Heart left ventricle (tissue), 16 donors: ENCODE measurements around the gene MYG1. TPM values are rescaled to one million over a fixed set of nuclear protein-coding genes. Genes with fewer than 3 reads are reported as not detected.

Experiments
- ATAC-seq, 4 donors: fragments of 200-7000 bp; cut with Tn5 transposase; one replicate each; pipeline ENCODE4 v1.9.1; 2020 to 2022; ENCODE audit warnings: moderate library complexity in 4 of 4, mild to moderate bottlenecking in 3 of 4, moderate number of reproducible peaks in 1 of 4
- DNase-seq, 5 donors: peaks; one replicate each; pipeline ENCODE4 v3.0.0-alpha.2; 2020
- H3K27ac ChIP-seq, 12 donors: fragments of 200-600 bp; sonication (generic) in 4 of 12; one replicate each; pipeline versions ENCODE4 v1.5.0 to v1.8.0; 2016 to 2022; ENCODE audit warnings: mild to moderate bottlenecking in 2 of 12
- H3K27me3 ChIP-seq, 9 donors: fragments of 200-600 bp; sonication (generic) in 2 of 9; one replicate each; pipeline versions ENCODE4 v1.5.1 to v1.8.0; 2016 to 2022; ENCODE audit warnings: mild to moderate bottlenecking in 3 of 9
- H3K36me3 ChIP-seq, 9 donors: fragments of 200-600 bp; sonication (generic) in 2 of 9; one replicate each; pipeline versions ENCODE4 v1.5.0 to v1.8.0; 2018 to 2022; ENCODE audit warnings: mild to moderate bottlenecking in 2 of 9
- H3K4me1 ChIP-seq, 12 donors: fragments of 200-600 bp; sonication (generic) in 4 of 12; one replicate each; pipeline versions ENCODE4 v1.5.0 to v1.8.0; 2016 to 2022; ENCODE audit warnings: mild to moderate bottlenecking in 3 of 12
- H3K4me3 ChIP-seq, 12 donors: fragments of 200-600 bp; sonication (generic) in 4 of 12; one replicate each; pipeline versions ENCODE4 v1.5.0 to v1.8.0; 2017 to 2022; ENCODE audit warnings: mild to moderate bottlenecking in 9 of 12, moderate library complexity in 4 of 12
- H3K9me3 ChIP-seq, 12 donors: fragments of 200-600 bp; sonication (generic) in 4 of 12; one replicate each; pipeline versions ENCODE4 v1.5.0 to v1.8.0; 2016 to 2022; ENCODE audit warnings: mild to moderate bottlenecking in 1 of 12
- CTCF ChIP-seq, 12 donors: fragments of 200-600 bp; sonication (generic) in 4 of 12; IDR thresholded peaks; one replicate each; pipeline versions ENCODE4 v1.5.0 to v1.8.0; 2018 to 2022; ENCODE audit warnings: antibody characterized with exemption in 12 of 12, mild to moderate bottlenecking in 5 of 12
- POLR2A ChIP-seq, 2 donors: fragments of 450-650 bp; IDR thresholded peaks; one replicate each; pipeline ENCODE4 v1.6.1; 2017; ENCODE audit warnings: antibody characterized with exemption in 2 of 2, mild to moderate bottlenecking in 2 of 2, moderate library complexity in 2 of 2
- WGBS, 4 donors: extraction: QIAGEN DNeasy Blood & Tissue Kit in 2 of 4; methylation state at CpG; one replicate each; pipeline versions ENCODE4 v1.1.5 to v1.1.7; 2013 to 2018; 5-methylcytosine and 5-hydroxymethylcytosine counted together
- intact Hi-C, 10 donors: fragments of 100-400 bp; cut with DNase I; formaldehyde crosslinking; loops; one replicate each; pipeline versions ENCODE4 v1.11.1 to v1.14.2; 2022
- polyA plus RNA-seq, 2 donors: library from polyadenylated mRNA; stranded (reverse); fragments of 200-250 nt; gene quantifications; one replicate each; pipeline ENCODE4 v1.2.3, GENCODE V29; 2013
- total RNA-seq, 9 donors: library from RNA; depleted of rRNA in 2 of 9; stranded (reverse); fragments of >200 nt in 2 of 9; fragmentation: NEBNext Ultra II Directional in 3 of 9; extraction: Animal tissue kit (Norgen Biotek cat#: 25700) in 3 of 9; gene quantifications; one replicate each; pipeline versions ENCODE4 v1.1.0 to v1.2.4, GENCODE V29; 2016 to 2023
- donor health status: ischemic (EF 13 %, LVEDD 7.1; RV severe dilation, severe dysfunction).
- donor health status: healthy with polysubstance abuse.
- donor health status: DM: no; HTN: yes; CAD: no.
- donor health status: DM: no; HTN: no; CAD: no.
- donor health status: ischemic (EF 25% LVEDD 6.9; RV normal size, moderate dysfunction).
- donor health status: ischemic (EF 25% LVEDD 5.7; RV mildly dilated, moderate dysfunction).
- donor health status: healthy.
- donor health status: DM: yes; HTN: yes; CAD: no.
- donor health status: ischemic (EF 35%, LVEDD 5.7; RV mildly dilated, moderate dysfunction).
- donor health status: nonischemic (EF 11% LVEDD 7.7; RV severe dilation, severe dysfunction).
- donor health status: DM: yes; HTN: yes; CAD: no.
- donor health status: PGD.
- donor health status: ischemic (EF 29% LVEDD 5.4; RV normal size, mild dysfunction).
- donor health status: nonischemic (EF 23%, LVEDD 6.1; RV moderate dilation, normal function).

Gene MYG1
- total and polyA plus RNA-seq, 11 donors: 32.1 to 58.6 (median 35.1) TPM

GRCh38 chr12:53298164-53298563 lies 1.3 kb upstream of the MYG1 start:
- no peaks in the 10 kb centered on the region for H3K9me3 ChIP-seq
- peaks cover 0 to 51% (median 37%) of the 10 kb centered on the region in 9 donors for H3K36me3 ChIP-seq
- DNase-seq: no peak
- no peak for TF ChIP-seq POLR2A (IDR thresholded peaks at IDR 0.05)
- no peak for TF ChIP-seq CTCF (IDR thresholded peaks at IDR 0.05)
- intact Hi-C loops: no loop called here
- no peak for ATAC-seq
- no peaks in the 10 kb centered on the region for H3K27me3 ChIP-seq
- 47 to 63% (median 55%) methylated on average over 5 of the region's 5 CpGs for WGBS, 4 donors
- peaks cover 3 to 79% (median 39%) of the 10 kb centered on the region in 12 donors for H3K4me1 ChIP-seq
- H3K4me3 ChIP-seq: peak overlapping the region in 1 of 12 donors; percentile 88
- H3K27ac ChIP-seq: peak overlapping the region in 3 of 12 donors; percentile 79 to 96 (median 81)

DNA sequence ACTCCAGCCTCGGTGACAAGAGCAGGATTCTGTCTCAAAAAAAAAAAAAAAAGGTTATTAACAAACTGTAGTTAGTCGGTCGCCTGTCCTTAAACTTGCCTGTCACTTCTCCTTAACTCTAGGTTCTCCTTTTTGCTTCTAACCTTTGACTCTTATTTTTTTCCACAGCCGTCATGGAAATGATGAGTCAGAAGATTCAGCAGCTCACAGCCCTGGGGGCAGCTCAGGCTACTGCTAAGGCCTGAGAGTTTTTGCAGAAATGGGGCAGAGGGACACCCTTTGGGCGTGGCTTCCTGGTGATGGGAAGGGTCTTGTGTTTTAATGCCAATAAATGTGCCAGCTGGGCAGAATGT lies 418 bp upstream of the MYG1 start:
- intact Hi-C loops: no loop called here
- peaks cover 3 to 84% (median 39%) of the 10 kb centered on the region in 12 donors for H3K4me1 ChIP-seq
- peak overlapping the region; percentile 15 to 96 (median 76) for H3K27ac ChIP-seq
- H3K9me3 ChIP-seq: no peaks in the 10 kb centered on the region
- ATAC-seq: peak in 1 of 4 donors; percentile 15
- WGBS, 4 donors: 61 to 71% (median 64%) methylated on average over 5 of the region's 5 CpGs
- no peaks in the 10 kb centered on the region for H3K27me3 ChIP-seq
- peak overlapping the region in 11 of 12 donors; percentile 65 to 93 (median 75) for H3K4me3 ChIP-seq
- H3K36me3 ChIP-seq: peaks cover 0 to 60% (median 43%) of the 10 kb centered on the region in 9 donors
- TF ChIP-seq POLR2A (IDR thresholded peaks at IDR 0.05): no peak
- TF ChIP-seq CTCF (IDR thresholded peaks at IDR 0.05): no peak
- DNase-seq: peak in 2 of 5 donors; percentile 22 to 39

GRCh38 chr12:53300187-53300586 lies 692 bp downstream of the MYG1 start:
- H3K4me1 ChIP-seq: peaks cover 3 to 77% (median 33%) of the 10 kb centered on the region in 12 donors
- H3K27ac ChIP-seq: peak overlapping the region; percentile 15 to 96 (median 76)
- ATAC-seq (peak in 1 of 4 donors; percentile 1), DNase-seq (no peak)
- TF ChIP-seq POLR2A (IDR thresholded peaks at IDR 0.05): no peak
- TF ChIP-seq CTCF (IDR thresholded peaks at IDR 0.05): no peak
- WGBS, 4 donors: 1 to 4% (median 2%) methylated on average over 12 of the region's 12 CpGs
- H3K4me3 ChIP-seq: peak overlapping the region; percentile 36 to 93 (median 74)
- H3K27me3 ChIP-seq: no peaks in the 10 kb centered on the region
- H3K9me3 ChIP-seq: no peaks in the 10 kb centered on the region
- intact Hi-C loops: no loop called here
- H3K36me3 ChIP-seq: peaks cover 0 to 67% (median 48%) of the 10 kb centered on the region in 9 donors

DNA sequence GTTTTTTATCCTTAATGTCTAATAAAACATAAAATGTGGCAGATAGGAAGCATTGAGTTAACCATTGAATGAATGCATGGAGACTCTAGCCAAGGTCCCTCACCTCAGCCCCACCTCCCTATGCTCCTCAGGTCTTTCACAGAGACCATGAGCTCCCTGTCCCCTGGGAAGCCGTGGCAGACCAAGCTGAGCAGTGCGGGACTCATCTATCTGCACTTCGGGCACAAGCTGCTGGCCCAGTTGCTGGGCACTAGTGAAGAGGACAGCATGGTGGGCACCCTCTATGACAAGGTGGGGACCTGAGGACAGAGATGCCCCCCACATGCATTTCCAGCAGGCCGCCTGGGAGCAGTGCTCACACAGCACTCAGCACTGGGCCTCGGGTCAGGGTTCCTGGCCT lies 3.4 kb downstream of the MYG1 start:
- DNase-seq: no peak
- ATAC-seq: no peak
- WGBS, 4 donors: 85 to 92% (median 91%) methylated on average over 4 to 5 of the region's 5 CpGs
- Histone ChIP-seq H3K4me1 (peaks cover 3 to 53% (median 21%) of the 10 kb centered on the region in 12 donors), H3K27me3 (no peaks in the 10 kb centered on the region), H3K27ac (no peak overlapping the region), H3K9me3 (no peaks in the 10 kb centered on the region), H3K4me3 (no peak overlapping the region), H3K36me3 (peaks cover 0 to 79% (median 61%) of the 10 kb centered on the region in 9 donors)
- intact Hi-C loops: no loop called here
- TF ChIP-seq POLR2A (IDR thresholded peaks at IDR 0.05): no peak
- TF ChIP-seq CTCF (IDR thresholded peaks at IDR 0.05): no peak
